HG03439 (cell line): ENCODE measurements around the gene HES4.
"Not testable (repeated sequence)": the region's sequence is repeated elsewhere in the genome, so short reads cannot be mapped to it uniquely, and the experiment has no call there.

Source experiments
- ATAC-seq: cut with Tn5 transposase; IDR thresholded peaks from one replicate; pipeline ENCODE4 v1.9.1; 2021; ENCODE audit warnings: mild to moderate bottlenecking, moderate library complexity; ENCODE audit not compliant: unreplicated experiment

HES4 gene

DNA sequence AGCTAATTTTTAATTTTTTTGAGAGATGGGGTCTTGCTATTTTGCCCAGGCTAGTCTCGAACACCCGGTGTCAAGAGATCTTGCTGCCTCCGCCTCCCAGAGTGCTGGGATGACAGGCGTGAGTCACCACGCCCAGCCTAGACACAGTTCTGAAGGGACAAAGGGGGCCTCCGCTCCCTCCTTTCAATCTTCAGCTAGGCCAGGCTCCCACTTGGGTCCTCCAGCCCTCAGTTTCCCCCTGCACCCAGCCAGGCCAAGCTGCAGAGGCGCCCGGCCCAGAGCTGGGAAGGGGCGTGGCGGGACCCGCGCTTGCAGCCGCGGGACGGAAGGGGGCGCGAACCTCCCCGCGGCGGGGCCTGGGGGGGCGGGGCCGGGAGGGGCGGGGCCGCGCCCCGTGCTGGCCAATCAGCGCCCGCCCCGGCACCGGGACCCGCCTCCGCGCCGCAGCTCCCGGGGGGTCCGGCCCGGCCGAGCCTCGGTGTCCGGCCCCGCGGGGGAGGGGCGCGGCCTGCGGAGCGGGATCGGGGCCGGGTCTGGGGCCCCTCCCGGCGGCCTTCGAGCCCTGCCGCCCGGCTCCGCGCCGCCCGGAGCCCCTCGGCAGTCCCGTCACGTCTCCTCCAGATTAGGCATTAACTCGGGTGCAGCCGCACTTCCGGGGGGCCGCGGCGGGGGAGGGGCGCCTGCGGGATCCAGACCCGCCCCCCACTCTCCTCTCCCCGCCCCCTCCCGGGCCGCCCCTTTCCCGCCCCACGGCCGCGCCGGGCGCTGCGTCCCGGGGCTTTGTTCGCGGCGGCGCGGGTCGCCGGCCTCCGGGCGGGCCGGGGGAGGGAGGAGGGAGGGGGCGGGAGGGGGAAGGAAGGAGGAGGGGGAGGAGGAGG lies 19.5 kb upstream of the HES4 start:
- ATAC-seq: peak; percentile 65

DNA sequence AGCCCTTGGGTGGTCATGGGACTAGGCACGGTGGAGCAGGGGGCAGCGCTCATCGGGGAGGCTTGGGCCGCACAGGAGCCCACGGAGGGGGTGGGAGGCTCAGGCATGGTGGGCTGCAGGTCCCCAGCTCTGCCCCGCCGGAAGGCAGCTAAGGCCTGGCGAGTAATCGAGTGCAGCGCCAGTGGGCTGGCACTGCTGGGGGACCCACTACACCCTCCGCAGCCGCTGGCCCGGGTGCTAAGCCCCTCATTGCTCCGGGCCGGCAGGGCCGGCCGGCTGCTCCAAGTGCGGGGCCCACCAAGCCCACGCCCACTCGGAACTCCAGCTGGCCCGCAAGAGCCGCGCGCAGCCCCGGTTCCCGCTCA lies 18.4 kb upstream of the HES4 start:
- ATAC-seq: not testable (repeated sequence)

- not testable (repeated sequence) for ATAC-seq
Measured at GRCh38 chr1:1017397-1018320, 17.8 kb upstream of the HES4 start.

DNA sequence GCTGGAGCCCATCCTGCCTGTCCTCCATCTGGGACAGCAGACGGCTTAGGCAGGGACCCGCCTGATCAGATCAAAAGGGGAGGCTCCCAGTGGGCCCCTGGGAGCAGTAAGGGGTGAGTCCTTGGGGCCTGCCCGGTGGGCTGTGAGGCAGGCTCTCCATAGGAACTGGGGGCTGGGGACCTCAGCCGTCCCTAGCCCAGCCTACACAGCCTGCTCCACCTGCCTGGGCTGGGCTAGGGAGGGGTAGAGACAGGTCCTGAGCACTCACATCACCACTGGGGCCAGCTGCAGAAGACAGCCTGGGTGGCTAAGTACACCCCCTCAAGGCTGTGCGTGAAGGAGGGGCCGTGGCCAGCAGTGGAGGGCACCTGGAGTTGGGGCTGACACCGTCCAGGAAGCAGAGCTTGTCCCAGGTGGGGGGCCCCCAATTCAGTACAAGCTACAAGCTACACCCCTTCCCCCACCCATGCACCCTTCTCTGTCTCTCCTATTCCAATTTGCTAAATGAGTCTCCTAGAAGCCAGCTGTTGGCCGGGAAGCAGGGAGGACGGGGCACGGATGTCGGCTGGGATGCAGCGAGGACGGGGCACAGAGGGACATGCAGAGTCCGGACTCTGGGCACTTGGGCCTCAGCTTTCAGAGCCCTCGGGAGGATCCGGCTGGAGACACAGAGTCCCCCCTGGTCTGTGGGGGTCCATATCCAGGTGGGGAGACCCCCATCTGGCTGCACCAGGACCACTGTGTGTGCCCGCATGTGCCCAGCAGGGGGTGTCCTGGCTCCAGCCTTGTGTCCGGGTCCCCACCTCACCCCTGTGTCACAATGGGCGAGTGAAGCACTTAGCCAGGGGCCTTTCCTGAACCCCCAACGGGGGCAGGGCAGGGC lies 15.1 kb upstream of the HES4 start:
- ATAC-seq: no peak

DNA sequence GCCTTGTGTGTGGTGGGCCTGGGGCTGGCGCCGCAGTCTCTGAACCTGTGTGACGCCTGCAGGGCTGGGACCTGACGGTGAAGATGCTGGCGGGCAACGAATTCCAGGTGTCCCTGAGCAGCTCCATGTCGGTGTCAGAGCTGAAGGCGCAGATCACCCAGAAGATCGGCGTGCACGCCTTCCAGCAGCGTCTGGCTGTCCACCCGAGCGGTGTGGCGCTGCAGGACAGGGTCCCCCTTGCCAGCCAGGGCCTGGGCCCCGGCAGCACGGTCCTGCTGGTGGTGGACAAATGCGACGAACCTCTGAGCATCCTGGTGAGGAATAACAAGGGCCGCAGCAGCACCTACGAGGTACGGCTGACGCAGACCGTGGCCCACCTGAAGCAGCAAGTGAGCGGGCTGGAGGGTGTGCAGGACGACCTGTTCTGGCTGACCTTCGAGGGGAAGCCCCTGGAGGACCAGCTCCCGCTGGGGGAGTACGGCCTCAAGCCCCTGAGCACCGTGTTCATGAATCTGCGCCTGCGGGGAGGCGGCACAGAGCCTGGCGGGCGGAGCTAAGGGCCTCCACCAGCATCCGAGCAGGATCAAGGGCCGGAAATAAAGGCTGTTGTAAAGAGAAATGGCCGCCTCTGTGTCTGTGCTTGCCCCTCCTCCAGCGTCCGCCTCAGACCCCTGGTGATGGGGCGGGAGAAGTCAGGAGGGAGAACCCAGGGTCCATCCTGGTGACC lies 14.2 kb upstream of the HES4 start:
- peak; percentile 24 for ATAC-seq

DNA sequence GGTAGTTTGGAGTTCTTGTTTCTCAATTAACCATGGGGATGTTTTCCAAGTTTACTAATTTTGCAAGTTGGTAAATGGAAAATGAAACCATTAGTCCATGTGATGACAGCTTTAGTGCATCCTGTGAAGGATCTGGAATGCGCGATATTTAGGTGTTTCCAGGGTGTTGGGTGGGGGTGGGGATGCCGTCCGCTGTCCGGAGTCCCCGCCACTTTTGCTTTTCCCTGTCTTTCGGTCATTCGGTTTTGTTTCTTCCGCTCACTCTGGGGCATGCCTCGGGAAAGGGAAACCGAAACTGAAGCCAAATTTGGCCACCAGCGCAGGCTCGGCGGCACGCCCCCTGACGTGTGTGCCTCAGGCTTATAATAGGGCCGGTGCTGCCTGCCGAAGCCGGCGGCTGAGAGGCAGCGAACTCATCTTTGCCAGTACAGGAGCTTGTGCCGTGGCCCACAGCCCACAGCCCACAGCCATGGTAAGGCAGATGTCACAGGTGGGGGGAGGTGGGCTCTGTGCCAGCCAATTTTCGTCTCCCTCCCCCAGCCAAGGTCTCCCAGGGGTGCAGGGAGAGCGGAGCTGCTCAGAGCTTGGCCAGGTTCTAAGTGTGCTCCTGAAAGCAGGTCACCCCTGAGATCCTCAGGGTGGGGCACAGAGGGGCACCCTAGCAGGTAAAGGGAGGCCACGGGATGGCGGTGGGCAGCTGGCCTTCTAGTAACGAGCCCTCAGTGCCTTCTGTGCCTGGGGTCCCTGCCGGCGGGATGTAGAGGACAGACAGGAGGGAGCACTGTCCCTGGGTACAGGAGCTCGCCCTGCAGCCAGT lies 13.4 kb upstream of the HES4 start, which contains the start of gene ISG15:
ISG15 (plus strand) TSS at position 393 of the 817 bp plus-strand sequence; CDS start at position 470, 77 bp downstream.
- ATAC-seq: peak; percentile 65

DNA sequence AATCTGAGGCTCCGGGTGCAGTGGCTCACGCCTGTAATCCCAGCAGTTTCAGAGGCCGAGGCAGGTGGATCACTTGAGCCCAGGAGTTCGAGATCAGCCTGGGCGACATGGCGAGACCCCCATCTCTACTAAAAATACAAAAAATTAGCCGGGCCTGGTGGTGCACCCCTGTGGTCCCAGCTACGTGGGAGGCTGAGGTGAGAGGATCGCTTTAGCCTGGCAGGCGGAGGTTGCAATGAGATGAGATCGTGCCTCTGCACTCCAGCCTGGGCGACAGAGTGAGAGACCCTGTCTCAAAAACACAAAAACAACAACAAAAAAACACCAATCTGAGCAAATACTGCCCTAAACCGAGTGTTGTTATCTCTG lies 12.8 kb upstream of the HES4 start:
- ATAC-seq: not testable (repeated sequence)

DNA sequence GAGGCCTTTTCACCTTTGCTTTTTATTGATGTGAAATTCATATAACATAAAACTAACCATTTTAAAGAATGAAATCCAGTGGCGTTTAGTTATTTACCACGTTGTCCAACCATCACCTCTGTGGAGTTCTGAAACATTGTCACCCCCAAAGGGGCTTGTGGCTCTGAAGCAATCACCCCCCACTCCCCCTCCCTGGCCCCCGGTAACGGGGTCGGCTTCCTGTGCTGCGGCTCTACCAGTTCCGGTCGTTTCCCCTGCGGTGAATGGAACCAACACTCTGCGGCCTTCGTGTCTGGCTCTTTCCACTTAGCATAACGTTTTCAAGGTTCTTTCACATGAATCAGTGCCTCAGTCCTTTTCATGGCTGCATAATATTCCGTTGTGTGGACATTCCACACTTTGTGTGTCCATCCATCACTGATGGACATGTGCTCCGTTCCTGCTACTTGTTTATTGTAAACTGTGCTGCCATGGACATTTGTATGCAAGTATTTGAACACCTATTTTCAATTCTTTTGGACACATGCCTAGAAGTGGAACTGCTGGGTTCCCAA lies 11.6 kb upstream of the HES4 start:
- ATAC-seq: no peak

DNA sequence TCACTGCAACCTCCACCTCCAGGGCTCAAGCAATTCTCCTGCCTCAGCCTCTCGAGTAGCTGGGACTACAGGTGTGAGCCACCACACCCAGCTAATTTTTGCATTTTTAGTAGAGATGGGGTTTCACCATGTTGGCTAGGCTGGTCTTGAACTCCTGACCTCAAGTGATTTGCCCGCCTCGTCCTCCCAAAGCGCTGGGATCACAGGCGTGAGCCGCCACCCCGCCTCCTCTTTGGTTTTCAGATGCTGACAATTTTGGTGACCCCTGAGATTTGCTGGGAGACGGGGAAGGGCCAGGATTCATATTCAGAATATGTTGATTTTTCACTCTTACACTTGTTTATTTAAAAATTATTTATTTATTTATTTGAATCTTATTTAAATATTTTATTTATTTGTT lies 10.2 kb upstream of the HES4 start:
- ATAC-seq: not testable (repeated sequence)

- ATAC-seq: no peak
Measured at GRCh38 chr1:1006305-1007159, 6.6 kb upstream of the HES4 start.

DNA sequence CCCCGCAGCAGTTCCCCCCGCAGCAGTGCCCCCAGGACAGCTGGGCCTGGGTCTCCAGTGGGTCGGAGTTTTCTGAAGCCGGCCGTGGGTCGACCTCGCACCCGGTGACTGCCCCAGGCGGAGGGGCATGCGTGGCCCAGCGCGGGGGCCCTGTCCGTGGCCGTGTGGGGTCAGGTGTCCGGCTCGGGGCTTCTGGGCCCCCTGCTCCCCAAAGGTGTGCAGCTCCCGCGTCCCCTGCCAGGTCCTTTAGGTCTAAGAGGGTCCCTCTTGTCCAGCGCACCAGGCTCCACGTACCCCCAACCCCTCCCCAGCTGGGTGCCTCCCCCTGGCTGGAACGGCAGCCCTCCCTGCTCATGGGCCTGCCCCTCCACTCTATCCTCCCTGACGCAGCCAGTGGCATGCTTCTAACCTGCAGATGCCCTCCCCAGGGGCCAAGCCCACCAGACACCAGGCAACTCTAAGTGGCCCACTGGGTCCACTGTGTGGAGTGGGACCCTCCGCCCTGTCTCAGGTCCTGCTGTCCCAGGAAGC lies 5.9 kb upstream of the HES4 start:
- no peak for ATAC-seq

DNA sequence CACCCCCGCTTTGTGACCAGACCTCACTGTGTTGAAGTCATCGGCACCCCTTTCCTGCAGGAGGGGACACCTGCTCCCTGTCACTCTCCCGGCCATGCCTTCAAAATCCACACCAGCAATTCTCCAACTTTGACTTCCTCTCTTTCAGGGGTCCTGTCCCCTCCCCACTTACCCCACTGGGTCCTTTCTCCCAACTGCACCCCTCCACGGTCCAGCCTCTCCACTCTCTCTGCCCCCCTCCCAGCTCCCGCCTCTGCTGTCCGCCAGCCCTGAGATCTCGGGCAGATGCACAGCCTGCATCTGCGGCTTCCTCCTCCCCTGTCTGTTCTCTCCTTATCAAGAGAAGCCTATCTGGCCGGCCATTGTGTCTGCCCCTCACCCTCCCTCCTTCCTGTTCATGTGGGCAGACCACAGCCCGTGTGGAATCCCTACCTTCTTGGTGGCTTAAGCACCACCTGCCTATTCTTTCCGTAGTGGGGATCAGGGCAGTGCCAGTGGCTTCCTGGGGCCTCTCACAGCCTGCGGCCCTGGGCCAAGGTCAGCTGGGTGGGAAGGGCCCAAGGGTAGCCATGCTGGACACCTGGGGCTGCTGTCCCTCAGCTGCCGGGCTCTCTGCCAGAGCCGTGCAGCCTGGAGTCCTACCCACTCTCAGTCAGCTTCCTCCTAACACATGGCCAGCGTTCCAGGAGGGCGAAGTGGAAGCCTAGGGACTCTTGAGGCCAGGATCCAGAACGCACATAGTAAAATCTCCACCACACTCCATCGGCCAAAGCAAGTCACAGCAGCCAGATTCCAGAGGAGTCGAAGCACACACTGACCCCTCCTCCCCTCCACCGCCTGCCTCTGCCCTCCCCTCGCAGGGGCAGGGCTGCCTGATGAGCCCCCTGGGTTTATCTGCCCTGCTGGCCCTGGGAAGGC lies 5.1 kb upstream of the HES4 start:
- ATAC-seq: no peak

- ATAC-seq: no peak
Measured at GRCh38 chr1:1004420-1004779, 4.5 kb upstream of the HES4 start.

GRCh38 chr1:1003618-1004419 lies 3.9 kb upstream of the HES4 start:
- ATAC-seq: no peak

DNA sequence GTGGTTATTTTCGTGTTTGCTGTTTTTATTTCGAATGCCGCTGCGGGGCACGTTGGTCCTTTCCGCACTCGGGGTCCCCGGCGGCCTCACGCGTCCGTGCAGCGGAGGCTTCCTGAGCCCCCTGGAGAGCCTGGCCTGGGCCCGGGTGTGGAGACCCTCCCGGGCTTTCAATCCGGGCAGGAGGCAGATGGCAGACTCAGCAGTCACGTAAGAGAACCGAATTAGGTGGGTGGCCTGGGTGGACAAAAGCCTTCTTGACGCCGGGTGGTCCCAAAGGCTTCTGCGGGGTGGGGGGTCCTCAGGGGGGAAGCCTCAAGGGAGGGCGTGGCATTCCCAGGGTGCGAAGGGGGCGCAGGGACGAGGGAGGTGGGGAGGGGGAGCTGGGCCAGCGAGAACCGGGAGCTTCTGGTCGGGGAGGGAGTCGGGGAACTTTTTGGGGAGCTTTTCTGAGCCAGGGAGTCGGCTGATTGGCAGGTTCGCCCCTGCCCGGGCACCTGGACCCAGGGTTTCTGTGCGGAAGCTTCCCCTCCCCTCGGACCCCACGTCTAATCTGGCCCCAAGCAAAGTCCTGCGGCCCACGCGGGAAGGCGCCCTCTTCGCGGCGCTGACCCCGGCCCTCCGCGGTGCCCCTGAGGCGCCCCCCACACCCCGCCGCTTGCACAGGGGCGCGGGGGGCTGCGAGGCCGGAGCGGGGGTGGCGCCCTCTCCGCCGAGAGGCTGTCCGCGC lies 1.3 kb upstream of the HES4 start:
- no peak for ATAC-seq
